Measurements from ENCODE around the gene LSM5. TPM values are rescaled to one million over a fixed set of nuclear protein-coding genes. Genes with fewer than 3 reads are reported as not detected.

LSM5 gene
- total RNA-seq, 1 donor from 2014 or later = 35.5 TPM

- Mint-ChIP-seq H3K4me1 (ENCODE audit: unreplicated experiment) (peaks cover 39% of the 10 kb centered on the region), H3K36me3 (ENCODE audit: unreplicated experiment) (peaks cover 2% of the 10 kb centered on the region), H3K4me3 (ENCODE audit: unreplicated experiment) (peak overlapping the region; percentile 92), H3K27me3 (ENCODE audit: unreplicated experiment) (no peaks in the 10 kb centered on the region), H3K27ac (ENCODE audit: unreplicated experiment) (peak overlapping the region; percentile 94), H3K9me3 (ENCODE audit: unreplicated experiment) (no peaks in the 10 kb centered on the region)
- no peak for TF ChIP-seq CTCF (IDR thresholded peaks at IDR 0.05)
- DNase-seq (ENCODE audit: extremely low spot score, unreplicated experiment) = no peak
Observed at GRCh38 chr7:32496052-32496813, 6.1 kb upstream of the LSM5 start.

- peak; percentile 99 for DNase-seq (ENCODE audit: extremely low spot score, unreplicated experiment)
- Mint-ChIP-seq H3K27ac (ENCODE audit: unreplicated experiment) (peak within 1 kb of the TSS; percentile 94), H3K4me1 (ENCODE audit: unreplicated experiment) (peaks cover 36% of the 10 kb centered on the region), H3K27me3 (ENCODE audit: unreplicated experiment) (no peaks in the 10 kb centered on the region), H3K36me3 (ENCODE audit: unreplicated experiment) (peaks cover 2% of the 10 kb centered on the region), H3K9me3 (ENCODE audit: unreplicated experiment) (no peaks in the 10 kb centered on the region), H3K4me3 (ENCODE audit: unreplicated experiment) (peak within 1 kb of the TSS; percentile 92)
- TF ChIP-seq CTCF (IDR thresholded peaks at IDR 0.05) = no peak
Observed at GRCh38 chr7:32495298-32496051, 5.3 kb upstream of the LSM5 start, which contains the start of gene AVL9. Gene AVL9 (plus strand): TSS chr7:32495489. CDS start chr7:32495710, 221 bp downstream.

- Mint-ChIP-seq H3K4me1 (ENCODE audit: unreplicated experiment) (peaks cover 34% of the 10 kb centered on the region), H3K27ac (ENCODE audit: unreplicated experiment) (peak overlapping the region; percentile 89), H3K36me3 (ENCODE audit: unreplicated experiment) (peaks cover 2% of the 10 kb centered on the region), H3K27me3 (ENCODE audit: unreplicated experiment) (no peaks in the 10 kb centered on the region), H3K9me3 (ENCODE audit: unreplicated experiment) (no peaks in the 10 kb centered on the region), H3K4me3 (ENCODE audit: unreplicated experiment) (peak overlapping the region; percentile 88)
- DNase-seq (ENCODE audit: extremely low spot score, unreplicated experiment) = no peak
- TF ChIP-seq CTCF (IDR thresholded peaks at IDR 0.05) = no peak
Observed at GRCh38 chr7:32494946-32495297, 4.7 kb upstream of the LSM5 start.

- H3K9me3 Mint-ChIP-seq (ENCODE audit: unreplicated experiment) = no peaks in the 10 kb centered on the region
- no peak for DNase-seq (ENCODE audit: extremely low spot score, unreplicated experiment)
- no peak for TF ChIP-seq CTCF (IDR thresholded peaks at IDR 0.05)
- peaks cover 12% of the 10 kb centered on the region for H3K36me3 Mint-ChIP-seq (ENCODE audit: unreplicated experiment)
- H3K4me3 Mint-ChIP-seq (ENCODE audit: unreplicated experiment) = peak overlapping the region; percentile 77
- peak overlapping the region; percentile 94 for H3K27ac Mint-ChIP-seq (ENCODE audit: unreplicated experiment)
- H3K27me3 Mint-ChIP-seq (ENCODE audit: unreplicated experiment) = no peaks in the 10 kb centered on the region
- H3K4me1 Mint-ChIP-seq (ENCODE audit: unreplicated experiment) = peaks cover 24% of the 10 kb centered on the region
Observed at GRCh38 chr7:32489788-32490126, 423 bp downstream of the LSM5 start.

GRCh38 chr7:32481921-32482320, 8.3 kb downstream of the LSM5 start:
- no peak for TF ChIP-seq CTCF (IDR thresholded peaks at IDR 0.05)
- peaks cover 22% of the 10 kb centered on the region for H3K4me1 Mint-ChIP-seq (ENCODE audit: unreplicated experiment)
- no peak for DNase-seq (ENCODE audit: extremely low spot score, unreplicated experiment)
- H3K27me3 Mint-ChIP-seq (ENCODE audit: unreplicated experiment) = no peaks in the 10 kb centered on the region
- no peak overlapping the region for H3K4me3 Mint-ChIP-seq (ENCODE audit: unreplicated experiment)
- no peak overlapping the region for H3K27ac Mint-ChIP-seq (ENCODE audit: unreplicated experiment)
- peaks cover 4% of the 10 kb centered on the region for H3K36me3 Mint-ChIP-seq (ENCODE audit: unreplicated experiment)
- no peaks in the 10 kb centered on the region for H3K9me3 Mint-ChIP-seq (ENCODE audit: unreplicated experiment)
